Activated CD8-positive, alpha-beta T cell treated with anti-CD3 and anti-CD28 coated beads for 36 hours (primary cell): ENCODE data around the gene MKRN2. TPM values are rescaled to one million over a fixed set of nuclear protein-coding genes. Genes with fewer than 3 reads are reported as not detected.
A peak's percentile ranks its signal among the peaks of the same experiment; 100 is the strongest.

Experiments
- ATAC-seq: fragments of 200-7000 bp; cut with Tn5 transposase; one replicate; pipeline ENCODE4 v1.10.0; 2021; ENCODE audit warnings: mild to moderate bottlenecking, moderate library complexity
- CTCF ChIA-PET: fragments of 350-600 bp; sonication (Branson Sonifier 250); formaldehyde crosslinking; loops from one replicate; lab custom pipeline; 2021; ENCODE audit warnings: antibody characterized with exemption; lab: Charles Lee
- POLR2A ChIA-PET: fragments of 350-600 bp; sonication (Branson Sonifier 250); formaldehyde crosslinking; loops from one replicate; lab custom pipeline; 2021; ENCODE audit warnings: antibody characterized with exemption; lab: Charles Lee
- DNase-seq: peaks from one replicate; pipeline ENCODE4 v3.0.0-alpha.2; 2020
- H3K27ac Mint-ChIP-seq: one replicate; pipeline ENCODE4 v1.8.0; 2021; ENCODE audit warnings: mild to moderate bottlenecking, mixed read lengths
- H3K27me3 Mint-ChIP-seq: one replicate; pipeline ENCODE4 v1.8.0; 2021; ENCODE audit warnings: mixed read lengths
- H3K36me3 Mint-ChIP-seq: one replicate; pipeline ENCODE4 v1.8.0; 2021; ENCODE audit warnings: low read depth, mixed read lengths
- H3K4me1 Mint-ChIP-seq: one replicate; pipeline ENCODE4 v1.8.0; 2021; ENCODE audit warnings: low read depth, mixed read lengths
- H3K4me3 Mint-ChIP-seq: one replicate; pipeline ENCODE4 v1.8.0; 2021; ENCODE audit warnings: mild to moderate bottlenecking, moderate library complexity, mixed read lengths
- H3K9me3 Mint-ChIP-seq: one replicate; pipeline ENCODE4 v1.8.0; 2021; ENCODE audit warnings: mixed read lengths
- intact Hi-C: fragments of 100-400 bp; cut with micrococcal nuclease; formaldehyde crosslinking; loops from one replicate; pipeline ENCODE4 v1.10.0; 2022
- total RNA-seq, 2 experiments: library from RNA; stranded (reverse); gene quantifications; one replicate each; pipeline ENCODE4 v1.2.3, GENCODE V29; 2021
- TF ChIP-seq, protein P1 (sequence below): fragments of 200-600 bp; IDR thresholded peaks from one replicate; pipeline ENCODE4 v1.8.0; 2022; ENCODE audit warnings: antibody characterized with exemption, mild to moderate bottlenecking

The MKRN2 gene
- 10 to 100 TPM; 27.8 to 28.2 TPM for total RNA-seq

GRCh38 chr3:12556690-12557472, at the start of gene MKRN2:
Gene MKRN2, plus strand, starts transcription at chr3:12557087. Its CDS starts 64 bp downstream, at chr3:12557151.
- peak; percentile 81 for DNase-seq
- H3K9me3 Mint-ChIP-seq, result no peaks in the 10 kb centered on the region
- TF ChIP-seq, protein P1, sequence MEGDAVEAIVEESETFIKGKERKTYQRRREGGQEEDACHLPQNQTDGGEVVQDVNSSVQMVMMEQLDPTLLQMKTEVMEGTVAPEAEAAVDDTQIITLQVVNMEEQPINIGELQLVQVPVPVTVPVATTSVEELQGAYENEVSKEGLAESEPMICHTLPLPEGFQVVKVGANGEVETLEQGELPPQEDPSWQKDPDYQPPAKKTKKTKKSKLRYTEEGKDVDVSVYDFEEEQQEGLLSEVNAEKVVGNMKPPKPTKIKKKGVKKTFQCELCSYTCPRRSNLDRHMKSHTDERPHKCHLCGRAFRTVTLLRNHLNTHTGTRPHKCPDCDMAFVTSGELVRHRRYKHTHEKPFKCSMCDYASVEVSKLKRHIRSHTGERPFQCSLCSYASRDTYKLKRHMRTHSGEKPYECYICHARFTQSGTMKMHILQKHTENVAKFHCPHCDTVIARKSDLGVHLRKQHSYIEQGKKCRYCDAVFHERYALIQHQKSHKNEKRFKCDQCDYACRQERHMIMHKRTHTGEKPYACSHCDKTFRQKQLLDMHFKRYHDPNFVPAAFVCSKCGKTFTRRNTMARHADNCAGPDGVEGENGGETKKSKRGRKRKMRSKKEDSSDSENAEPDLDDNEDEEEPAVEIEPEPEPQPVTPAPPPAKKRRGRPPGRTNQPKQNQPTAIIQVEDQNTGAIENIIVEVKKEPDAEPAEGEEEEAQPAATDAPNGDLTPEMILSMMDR, result no peak
- peaks cover 3% of the 10 kb centered on the region for H3K36me3 Mint-ChIP-seq
- H3K27me3 Mint-ChIP-seq, result peaks cover 19% of the 10 kb centered on the region
- H3K4me3 Mint-ChIP-seq, result peak within 1 kb of the TSS; percentile 74
- H3K27ac Mint-ChIP-seq, result peak within 1 kb of the TSS; percentile 93
- intact Hi-C loops, result no loop called here
- peaks cover 49% of the 10 kb centered on the region for H3K4me1 Mint-ChIP-seq
- CTCF ChIA-PET, result interaction anchor here (0.9 kb wide), 1 partner anchor 22 kb away, joined by 3 read pairs; no protein-coding TSS in a partner anchor
- POLR2A ChIA-PET, result interaction anchor here (0.6 to 1.6 kb wide), 6 partner anchors 10 to 244 kb away, joined by 3 to 8 read pairs (median 3); partner anchors contain the start of gene MKRN2OS
- ATAC-seq, result peak; percentile 89

DNA sequence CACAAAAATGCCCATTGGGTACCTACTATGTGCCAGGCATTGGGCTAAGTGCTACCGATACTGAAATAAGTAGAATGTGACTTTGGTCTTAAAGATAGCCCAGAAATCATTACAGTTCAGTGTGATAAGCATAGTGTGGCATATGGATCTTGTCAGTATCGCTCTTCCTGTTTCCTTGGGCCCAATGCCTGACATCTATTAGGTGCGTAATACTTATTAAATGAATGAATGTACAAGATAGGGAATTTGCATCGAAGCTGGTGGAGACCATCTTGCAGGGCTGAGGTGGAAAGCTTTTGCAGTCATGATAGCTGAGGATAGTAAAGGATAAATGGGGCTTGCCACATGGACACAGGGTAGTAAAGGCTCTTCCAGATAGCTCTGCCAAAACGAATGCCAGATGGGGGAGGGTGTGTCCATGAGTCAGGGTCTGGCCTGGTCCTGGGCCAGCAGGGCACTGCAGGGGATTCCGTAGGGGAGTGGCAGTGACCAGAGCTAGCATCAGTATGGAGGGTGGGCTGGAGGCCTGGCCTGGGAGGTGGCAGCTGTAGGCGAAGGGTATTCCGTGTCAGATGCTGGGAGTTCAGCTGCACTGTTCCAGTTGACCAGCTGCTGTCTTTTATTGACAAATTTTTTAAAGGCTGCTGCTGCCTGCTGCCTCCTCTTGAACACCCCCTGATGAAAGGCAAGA, 49.2 kb upstream of the MKRN2 start:
- intact Hi-C loops, result no loop called here
- DNase-seq, result no peak
- ChIA-PET CTCF (no interaction called here), POLR2A (interaction anchor here (0.5 to 1.3 kb wide), 2 partner anchors 22 to 151 kb away, joined by 3 to 5 read pairs; no protein-coding TSS in a partner anchor)
- no peaks in the 10 kb centered on the region for H3K4me1 Mint-ChIP-seq
- H3K27ac Mint-ChIP-seq, result no peak overlapping the region
- peaks cover 27% of the 10 kb centered on the region for H3K36me3 Mint-ChIP-seq
- TF ChIP-seq, protein P1, result no peak
- no peak overlapping the region for H3K4me3 Mint-ChIP-seq
- H3K9me3 Mint-ChIP-seq, result no peaks in the 10 kb centered on the region
- no peak for ATAC-seq
- no peaks in the 10 kb centered on the region for H3K27me3 Mint-ChIP-seq

- Mint-ChIP-seq H3K36me3 (peaks cover 23% of the 10 kb centered on the region), H3K27me3 (no peaks in the 10 kb centered on the region), H3K4me1 (no peaks in the 10 kb centered on the region), H3K27ac (no peak overlapping the region), H3K4me3 (no peak overlapping the region), H3K9me3 (no peaks in the 10 kb centered on the region)
- no peak for ATAC-seq
- ChIA-PET CTCF (interaction anchor here (1.5 kb wide), 1 partner anchor 28 kb away, joined by 3 read pairs; no protein-coding TSS in a partner anchor), POLR2A (interaction anchor here (1.3 kb wide), 1 partner anchor 23 kb away, joined by 5 read pairs; no protein-coding TSS in a partner anchor)
- DNase-seq, result no peak
- intact Hi-C loops, result no loop called here
- TF ChIP-seq, protein P1, result no peak
Measured at GRCh38 chr3:12508291-12508700, 48.6 kb upstream of the MKRN2 start.

DNA sequence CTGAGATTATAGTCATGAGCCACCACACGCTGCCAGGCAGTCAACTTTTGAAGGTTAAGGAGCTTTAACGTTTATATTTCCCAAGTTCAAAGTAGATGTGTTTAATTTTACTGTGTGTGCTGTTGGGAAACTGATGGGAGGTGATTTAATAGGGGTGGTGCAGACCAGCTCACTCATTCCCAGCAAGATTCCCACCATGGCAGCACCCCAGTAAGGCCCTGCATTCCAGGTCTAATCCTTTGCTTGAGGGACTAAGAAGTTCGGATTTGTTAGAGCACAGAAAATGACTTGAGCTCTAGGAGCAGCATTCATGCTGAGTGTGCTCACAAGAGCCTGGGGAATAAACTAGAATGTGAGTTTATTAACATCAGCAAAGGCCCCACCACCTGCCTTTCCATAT, 47.4 kb upstream of the MKRN2 start:
- no peak overlapping the region for H3K27ac Mint-ChIP-seq
- ChIA-PET POLR2A (no interaction called here), CTCF (interaction anchor here (1.5 kb wide), 1 partner anchor 30 kb away, joined by 3 read pairs; no protein-coding TSS in a partner anchor)
- ATAC-seq (no peak), DNase-seq (no peak)
- intact Hi-C loops, result no loop called here
- no peak overlapping the region for H3K4me3 Mint-ChIP-seq
- peaks cover 16% of the 10 kb centered on the region for H3K36me3 Mint-ChIP-seq
- H3K4me1 Mint-ChIP-seq, result no peaks in the 10 kb centered on the region
- TF ChIP-seq, protein P1, result no peak
- no peaks in the 10 kb centered on the region for H3K27me3 Mint-ChIP-seq
- H3K9me3 Mint-ChIP-seq, result no peaks in the 10 kb centered on the region
